HCT116 (cell line): ENCODE results near the gene FLNA. TPM values are rescaled to one million over a fixed set of nuclear protein-coding genes. Genes with fewer than 3 reads are reported as not detected.

ENCODE experiments used
- ATAC-seq: fragments of 200-7000 bp; cut with Tn5 transposase; 2 replicates; pipeline ENCODE4 v1.9.1; 2020; ENCODE audit warnings: mild to moderate bottlenecking, moderate library complexity
- BruUV-seq: library from RNA; stranded (reverse); fragments of 400-500 nt; replicated peaks from 2 replicates; lab custom pipeline; 2021; lab: Mats Ljungman, UMichigan
- CTCF ChIA-PET: fragments of 300-600 bp; sonication (Branson Sonifier 250); formaldehyde crosslinking; loops from one replicate; lab custom pipeline; 2021; ENCODE audit warnings: antibody characterized with exemption; lab: Charles Lee
- POLR2A ChIA-PET: fragments of 300-600, 350-600 bp; sonication (Branson Sonifier 250); formaldehyde crosslinking; loops from one replicate; lab custom pipeline; 2021; ENCODE audit warnings: antibody characterized with exemption; lab: Charles Lee
- RAD21 ChIA-PET, 2 experiments: fragments of 300-600 bp; sonication (Branson Sonifier 250); formaldehyde crosslinking; loops; one replicate each; lab custom pipeline; 2023; ENCODE audit warnings: low total read pairs in 2 of 2; ENCODE audit not compliant: uncharacterized antibody in 2 of 2, unreplicated experiment in 2 of 2, low non-redundant PET in 1 of 2; lab: Charles Lee
- DNase-seq: peaks from one replicate; pipeline ENCODE4 v3.0.0-alpha.2; 2010; ENCODE audit warnings: low read depth, low spot score
- H2AFZ ChIP-seq: fragments of 200-600 bp; shearing (Covaris generic), sonication (generic); 2 replicates; pipeline ENCODE4 v1.6.1; 2017; ENCODE audit warnings: low read depth, mixed run types, mixed read lengths, antibody characterized with exemption, low read length; ENCODE audit not compliant: poor library complexity, severe bottlenecking
- H3K27ac ChIP-seq: 2 replicates; pipeline ENCODE4 v1.5.1; 2012; ENCODE audit warnings: low read depth, low read length
- H3K27me3 ChIP-seq: fragments of 200-600 bp; sonication (generic); 2 replicates; pipeline ENCODE4 v1.6.1; 2016; ENCODE audit warnings: mixed run types, low read length, mixed read lengths; ENCODE audit not compliant: insufficient read depth
- H3K36me3 ChIP-seq, 2 experiments: fragments of 200-500 bp in 1 of 2; fragments of 200-600 bp in 1 of 2; sonication (Bioruptor generic) in 1 of 2; sonication (generic) in 1 of 2; 2 replicates each; pipeline versions ENCODE4 v1.5.1 to v1.6.1; 2014 to 2016; ENCODE audit warnings: low read length in 2 of 2, inconsistent platforms in 1 of 2, mixed read lengths in 1 of 2, mixed run types in 1 of 2; ENCODE audit not compliant: insufficient read depth in 2 of 2, control insufficient read depth in 1 of 2
- H3K4me1 ChIP-seq, 2 experiments: fragments of 200-600 bp in 1 of 2; sonication (generic) in 1 of 2; 2 replicates each; pipeline versions ENCODE4 v1.5.1 to v1.6.1; 2012 to 2017; ENCODE audit warnings: low read length in 2 of 2, inconsistent platforms in 1 of 2, mild to moderate bottlenecking in 1 of 2, mixed read lengths in 1 of 2, mixed run types in 1 of 2, moderate library complexity in 1 of 2; ENCODE audit not compliant: insufficient read depth in 2 of 2, control insufficient read depth in 1 of 2
- H3K4me2 ChIP-seq: fragments of 200-600 bp; sonication (generic); 2 replicates; pipeline ENCODE4 v1.6.1; 2017; ENCODE audit warnings: mixed run types, low read length, mixed read lengths
- H3K4me3 ChIP-seq, 2 experiments: fragments of 200-600 bp in 1 of 2; sonication (generic) in 1 of 2; replicated peaks in 1 of 2; 2 replicates each; pipeline ENCODE4 v1.5.1; 2011 to 2016; ENCODE audit warnings: low read length in 2 of 2, control low read depth in 1 of 2, low read depth in 1 of 2, mild to moderate bottlenecking in 1 of 2, mixed read lengths in 1 of 2, mixed run types in 1 of 2
- H3K79me2 ChIP-seq: fragments of 200-600 bp; sonication (generic); 2 replicates; pipeline ENCODE4 v1.6.1; 2017; ENCODE audit warnings: mild to moderate bottlenecking, mixed run types, low read length, moderate library complexity, mixed read lengths; ENCODE audit not compliant: insufficient read depth
- H3K9ac ChIP-seq: fragments of 200-600 bp; sonication (generic); 2 replicates; pipeline ENCODE4 v1.6.1; 2016; ENCODE audit warnings: low read length, mixed read lengths
- H3K9me2 ChIP-seq: fragments of 200-600 bp; sonication (generic), shearing (Covaris generic); 2 replicates; pipeline ENCODE4 v1.6.1; 2017; ENCODE audit warnings: mixed run types, mild to moderate bottlenecking, moderate library complexity; ENCODE audit not compliant: insufficient read depth
- H3K9me3 ChIP-seq, 2 experiments: fragments of 200-500 bp in 1 of 2; fragments of 200-600 bp in 1 of 2; sonication (Bioruptor generic) in 1 of 2; sonication (generic) in 1 of 2; 2 replicates each; pipeline ENCODE4 v1.6.1; 2014 to 2017; ENCODE audit warnings: low read length in 2 of 2, mixed read lengths in 2 of 2, inconsistent platforms in 1 of 2, low read depth in 1 of 2, mild to moderate bottlenecking in 1 of 2, mixed run types in 1 of 2, moderate library complexity in 1 of 2; ENCODE audit not compliant: control insufficient read depth in 1 of 2, insufficient read depth in 1 of 2
- H4K20me1 ChIP-seq: fragments of 200-600 bp; sonication (generic), shearing (Covaris generic); 2 replicates; pipeline ENCODE4 v1.6.1; 2017; ENCODE audit warnings: mixed run types, mild to moderate bottlenecking, moderate library complexity; ENCODE audit not compliant: insufficient read depth
- CBX3 ChIP-seq: IDR thresholded peaks from 2 replicates; pipeline ENCODE4 v1.6.1; 2012; ENCODE audit warnings: low read depth
- CEBPB ChIP-seq: IDR thresholded peaks from 2 replicates; pipeline ENCODE4 v1.6.1; 2012; ENCODE audit warnings: low read depth
- EGR1 ChIP-seq: IDR thresholded peaks from 2 replicates; pipeline ENCODE4 v1.6.1; 2012; ENCODE audit warnings: low read depth
- EZH2 ChIP-seq: fragments of 200-600 bp; sonication (generic); IDR thresholded peaks from 2 replicates; pipeline ENCODE4 v1.6.1; 2017; ENCODE audit warnings: antibody characterized with exemption, mixed run types
- EZH2phosphoT487 ChIP-seq: fragments of 200-600 bp; IDR thresholded peaks from 2 replicates; pipeline ENCODE4 v1.6.1; 2018; ENCODE audit warnings: antibody characterized with exemption, borderline replicate concordance
- FOSL1 ChIP-seq: IDR thresholded peaks from 2 replicates; pipeline ENCODE4 v1.6.1; 2012; ENCODE audit warnings: low read depth
- JUND ChIP-seq: IDR thresholded peaks from 2 replicates; pipeline ENCODE4 v1.6.1; 2012
- POLR2A ChIP-seq: IDR thresholded peaks from 2 replicates; pipeline ENCODE4 v1.7.0; 2011; ENCODE audit warnings: borderline replicate concordance; ENCODE audit not compliant: insufficient read depth, insufficient read length; ENCODE audit errors: extremely low read depth
- SIN3A ChIP-seq: IDR thresholded peaks from 2 replicates; pipeline ENCODE4 v1.6.1; 2012; ENCODE audit warnings: low read depth
- SP1 ChIP-seq: IDR thresholded peaks from 2 replicates; pipeline ENCODE4 v1.6.1; 2012; ENCODE audit warnings: low read depth
- TCF7L2 ChIP-seq: IDR thresholded peaks from 2 replicates; pipeline ENCODE4 v1.7.0; 2011; ENCODE audit warnings: borderline replicate concordance, inconsistent platforms; ENCODE audit not compliant: insufficient read depth, insufficient read length; ENCODE audit errors: extremely low read depth
- YY1 ChIP-seq: IDR thresholded peaks from 2 replicates; pipeline ENCODE4 v1.6.1; 2011; ENCODE audit warnings: low read length, low read depth, moderate library complexity, mild to moderate bottlenecking; ENCODE audit not compliant: insufficient replicate concordance; ENCODE audit errors: extremely low read depth
- ZFX ChIP-seq: fragments of 450-650 bp; IDR thresholded peaks from 2 replicates; pipeline ENCODE4 v1.6.1; 2017
- intact Hi-C: fragments of 100-400 bp; cut with micrococcal nuclease; formaldehyde crosslinking; loops from 2 replicates; pipeline ENCODE4 v1.10.0; 2022
- total RNA-seq: library from RNA; stranded (reverse); gene quantifications from one replicate; pipeline ENCODE4 v1.2.1, GENCODE V29; 2021; ENCODE audit not compliant: unreplicated experiment
- TF ChIP-seq, protein P1 (sequence below): IDR thresholded peaks from 2 replicates; pipeline ENCODE4 v1.6.1; 2012
- TF ChIP-seq, protein P2 (sequence below), 3 experiments: fragments of 200-600 bp in 1 of 3; sonication (generic) in 1 of 3; IDR thresholded peaks in 2 of 3; conservative IDR thresholded peaks in 1 of 3; 2 replicates each; pipeline ENCODE4 v1.5.1; 2012 to 2017; ENCODE audit warnings: low read depth in 2 of 3, low read length in 2 of 3, antibody characterized with exemption in 1 of 3, borderline replicate concordance in 1 of 3, control low read depth in 1 of 3, mild to moderate bottlenecking in 1 of 3, mixed read lengths in 1 of 3, mixed run types in 1 of 3, moderate library complexity in 1 of 3; ENCODE audit not compliant: insufficient read depth in 1 of 3
- TF ChIP-seq, protein P3 (sequence below): IDR thresholded peaks from 2 replicates; pipeline ENCODE4 v1.6.1; 2012; ENCODE audit warnings: low read depth
- TF ChIP-seq, protein P4 (sequence below): IDR thresholded peaks from 2 replicates; pipeline ENCODE4 v1.6.1; 2012

The FLNA gene
- total RNA-seq, 1 experiment from 2014 or later, result 546 TPM

DNA sequence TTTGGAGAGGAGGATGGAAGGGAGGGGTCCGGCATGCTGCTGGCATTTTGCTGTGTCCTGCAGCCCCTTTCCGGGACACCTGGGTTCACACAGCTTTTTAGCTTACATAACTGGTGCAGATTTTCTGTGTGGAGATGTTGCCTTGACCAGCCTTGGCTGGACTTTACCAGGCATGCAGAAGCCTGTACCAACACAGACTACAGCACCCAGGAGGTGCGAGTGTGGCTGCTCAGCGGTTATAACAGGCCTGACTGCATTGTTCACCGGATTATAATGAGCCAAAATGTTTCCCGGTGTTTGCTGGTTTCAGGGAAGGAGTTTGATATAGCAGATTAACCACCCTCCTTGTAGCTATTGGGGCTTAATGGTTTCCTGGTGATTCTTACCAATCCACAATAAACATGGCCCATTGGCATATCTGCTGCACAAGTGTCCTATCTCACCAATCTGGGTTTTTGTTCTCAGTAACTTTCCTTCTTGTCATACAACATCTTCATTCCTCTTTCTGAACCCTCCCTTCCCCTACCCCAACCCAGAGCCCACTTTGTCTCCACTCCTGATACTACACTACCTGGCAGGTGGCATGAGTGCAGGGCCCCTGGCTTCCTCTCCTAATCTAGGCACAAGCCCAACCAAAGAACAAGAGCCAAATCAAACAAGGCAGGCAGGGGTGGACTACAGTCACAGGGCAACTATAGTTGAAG, 27.6 kb upstream of the FLNA start:
- no peaks in the 10 kb centered on the region for H3K9me3 ChIP-seq
- RAD21 ChIA-PET, result no interaction called here
- no peak overlapping the region; the same call in none of the 2 replicates for H3K27ac ChIP-seq
- peaks cover 0 to 27% of the 10 kb centered on the region in 2 experiments; a peak in 1 of 4 replicates for H3K36me3 ChIP-seq
- no peak for TF ChIP-seq EZH2phosphoT487
- TF ChIP-seq, protein P1, sequence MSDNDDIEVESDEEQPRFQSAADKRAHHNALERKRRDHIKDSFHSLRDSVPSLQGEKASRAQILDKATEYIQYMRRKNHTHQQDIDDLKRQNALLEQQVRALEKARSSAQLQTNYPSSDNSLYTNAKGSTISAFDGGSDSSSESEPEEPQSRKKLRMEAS, result no peak
- no peak for TF ChIP-seq FOSL1
- no peak for TF ChIP-seq CBX3
- TF ChIP-seq, protein P2, sequence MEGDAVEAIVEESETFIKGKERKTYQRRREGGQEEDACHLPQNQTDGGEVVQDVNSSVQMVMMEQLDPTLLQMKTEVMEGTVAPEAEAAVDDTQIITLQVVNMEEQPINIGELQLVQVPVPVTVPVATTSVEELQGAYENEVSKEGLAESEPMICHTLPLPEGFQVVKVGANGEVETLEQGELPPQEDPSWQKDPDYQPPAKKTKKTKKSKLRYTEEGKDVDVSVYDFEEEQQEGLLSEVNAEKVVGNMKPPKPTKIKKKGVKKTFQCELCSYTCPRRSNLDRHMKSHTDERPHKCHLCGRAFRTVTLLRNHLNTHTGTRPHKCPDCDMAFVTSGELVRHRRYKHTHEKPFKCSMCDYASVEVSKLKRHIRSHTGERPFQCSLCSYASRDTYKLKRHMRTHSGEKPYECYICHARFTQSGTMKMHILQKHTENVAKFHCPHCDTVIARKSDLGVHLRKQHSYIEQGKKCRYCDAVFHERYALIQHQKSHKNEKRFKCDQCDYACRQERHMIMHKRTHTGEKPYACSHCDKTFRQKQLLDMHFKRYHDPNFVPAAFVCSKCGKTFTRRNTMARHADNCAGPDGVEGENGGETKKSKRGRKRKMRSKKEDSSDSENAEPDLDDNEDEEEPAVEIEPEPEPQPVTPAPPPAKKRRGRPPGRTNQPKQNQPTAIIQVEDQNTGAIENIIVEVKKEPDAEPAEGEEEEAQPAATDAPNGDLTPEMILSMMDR (IDR thresholded peaks at IDR 0.05 in 2 of 3, conservative IDR thresholded peaks at IDR 0.05 in 1 of 3; ENCODE audit: borderline replicate concordance in 1 of 3, insufficient read depth in 1 of 3, low read depth in 2 of 3, low read length in 2 of 3), result no peak
- no peak for TF ChIP-seq EGR1
- TF ChIP-seq, protein P3, sequence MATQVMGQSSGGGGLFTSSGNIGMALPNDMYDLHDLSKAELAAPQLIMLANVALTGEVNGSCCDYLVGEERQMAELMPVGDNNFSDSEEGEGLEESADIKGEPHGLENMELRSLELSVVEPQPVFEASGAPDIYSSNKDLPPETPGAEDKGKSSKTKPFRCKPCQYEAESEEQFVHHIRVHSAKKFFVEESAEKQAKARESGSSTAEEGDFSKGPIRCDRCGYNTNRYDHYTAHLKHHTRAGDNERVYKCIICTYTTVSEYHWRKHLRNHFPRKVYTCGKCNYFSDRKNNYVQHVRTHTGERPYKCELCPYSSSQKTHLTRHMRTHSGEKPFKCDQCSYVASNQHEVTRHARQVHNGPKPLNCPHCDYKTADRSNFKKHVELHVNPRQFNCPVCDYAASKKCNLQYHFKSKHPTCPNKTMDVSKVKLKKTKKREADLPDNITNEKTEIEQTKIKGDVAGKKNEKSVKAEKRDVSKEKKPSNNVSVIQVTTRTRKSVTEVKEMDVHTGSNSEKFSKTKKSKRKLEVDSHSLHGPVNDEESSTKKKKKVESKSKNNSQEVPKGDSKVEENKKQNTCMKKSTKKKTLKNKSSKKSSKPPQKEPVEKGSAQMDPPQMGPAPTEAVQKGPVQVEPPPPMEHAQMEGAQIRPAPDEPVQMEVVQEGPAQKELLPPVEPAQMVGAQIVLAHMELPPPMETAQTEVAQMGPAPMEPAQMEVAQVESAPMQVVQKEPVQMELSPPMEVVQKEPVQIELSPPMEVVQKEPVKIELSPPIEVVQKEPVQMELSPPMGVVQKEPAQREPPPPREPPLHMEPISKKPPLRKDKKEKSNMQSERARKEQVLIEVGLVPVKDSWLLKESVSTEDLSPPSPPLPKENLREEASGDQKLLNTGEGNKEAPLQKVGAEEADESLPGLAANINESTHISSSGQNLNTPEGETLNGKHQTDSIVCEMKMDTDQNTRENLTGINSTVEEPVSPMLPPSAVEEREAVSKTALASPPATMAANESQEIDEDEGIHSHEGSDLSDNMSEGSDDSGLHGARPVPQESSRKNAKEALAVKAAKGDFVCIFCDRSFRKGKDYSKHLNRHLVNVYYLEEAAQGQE, result no peak
- no peak for TF ChIP-seq POLR2A
- TF ChIP-seq EZH2, result no peak
- TF ChIP-seq ZFX, result no peak
- TF ChIP-seq, protein P4, sequence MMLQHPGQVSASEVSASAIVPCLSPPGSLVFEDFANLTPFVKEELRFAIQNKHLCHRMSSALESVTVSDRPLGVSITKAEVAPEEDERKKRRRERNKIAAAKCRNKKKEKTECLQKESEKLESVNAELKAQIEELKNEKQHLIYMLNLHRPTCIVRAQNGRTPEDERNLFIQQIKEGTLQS, result no peak
- no peak for TF ChIP-seq TCF7L2
- no peak for TF ChIP-seq SP1
- no peak for TF ChIP-seq YY1
- TF ChIP-seq JUND, result no peak
- no peak for TF ChIP-seq CEBPB
- TF ChIP-seq SIN3A, result no peak
- TF ChIP-seq, all 23 proteins: peak for 0
- CTCF ChIA-PET, result no interaction called here
- ATAC-seq (no peak), DNase-seq (no peak)
- intact Hi-C loops, result no loop called here
- H3K4me1 ChIP-seq, result peaks cover 0 to 19% of the 10 kb centered on the region in 2 experiments; a peak in 2 of 4 replicates
- H3K4me2 ChIP-seq, result no peak overlapping the region
- no peak overlapping the region for H2AFZ ChIP-seq
- no peak overlapping the region for H3K9ac ChIP-seq
- H3K4me3 ChIP-seq, result no peak overlapping the region
- no peaks in the 10 kb centered on the region for H4K20me1 ChIP-seq
- no peaks in the 10 kb centered on the region for H3K9me2 ChIP-seq
- no TSS peak for BruUV-seq
- H3K79me2 ChIP-seq, result peaks cover 19% of the 10 kb centered on the region
- POLR2A ChIA-PET, result no interaction called here
- H3K27me3 ChIP-seq, result no peaks in the 10 kb centered on the region
